GM12878 (cell line): ENCODE measurements around the gene SLC25A48. TPM values are rescaled to one million over a fixed set of nuclear protein-coding genes. Genes with fewer than 3 reads are reported as not detected.

Experiments used
- ATAC-seq: fragments of 200-7000 bp; cut with Tn5 transposase; 3 replicates; pipeline ENCODE4 v1.9.1; 2020; ENCODE audit warnings: mild to moderate bottlenecking, moderate library complexity
- BruUV-seq: library from RNA; stranded (reverse); fragments of 400-500 nt; replicated peaks from 2 replicates; lab custom pipeline; 2021; lab: Mats Ljungman, UMichigan
- CTCF ChIA-PET: fragments of 300-600 bp; sonication (Branson Sonifier 250); formaldehyde crosslinking; extraction: SDS; loops from one replicate; lab custom pipeline; 2021; ENCODE audit warnings: inconsistent platforms; lab: Yijun Ruan, JAX
- POLR2A ChIA-PET: fragments of 350-600 bp; formaldehyde crosslinking; extraction: SDS; loops from one replicate; lab custom pipeline; 2021; ENCODE audit warnings: inconsistent platforms; lab: Charles Lee
- RAD21 ChIA-PET: fragments of 300-600 bp; sonication (Branson Sonifier 250); formaldehyde crosslinking; loops from one replicate; lab custom pipeline; 2023; ENCODE audit warnings: antibody characterized with exemption; ENCODE audit not compliant: unreplicated experiment; lab: Charles Lee
- SMC1A ChIA-PET: fragments of 300-600 bp; sonication (Branson Sonifier 250); formaldehyde crosslinking; loops from one replicate; lab custom pipeline; 2023; ENCODE audit not compliant: unreplicated experiment, uncharacterized antibody; lab: Charles Lee
- DNase-seq: peaks from one replicate; pipeline ENCODE4 v3.0.0-alpha.2; 2011; ENCODE audit warnings: low read depth, low spot score
- FAIRE-seq: peaks from 3 replicates; lab custom pipeline; 2011; peaks lifted over from hg19 to GRCh38; lab: Jason Lieb, UNC
- H2AFZ ChIP-seq: 2 replicates; pipeline ENCODE4 v1.6.0; 2011; ENCODE audit warnings: low read depth, low read length, control low read depth; ENCODE audit not compliant: control insufficient read depth
- H3K27ac ChIP-seq: 2 replicates; pipeline ENCODE4 v1.5.1; 2011; ENCODE audit warnings: control low read depth; ENCODE audit not compliant: control insufficient read depth, insufficient read depth
- H3K27me3 ChIP-seq, 2 experiments: replicated peaks in 1 of 2; 2 replicates each; pipeline versions ENCODE4 v1.6.0 to v1.6.1; 2011; ENCODE audit warnings: low read length in 1 of 2; ENCODE audit not compliant: control insufficient read depth in 2 of 2, insufficient read depth in 2 of 2
- H3K36me3 ChIP-seq, 2 experiments: 2 replicates each; pipeline ENCODE4 v1.5.1; 2011; ENCODE audit warnings: low read length in 1 of 2; ENCODE audit not compliant: control insufficient read depth in 2 of 2, insufficient read depth in 2 of 2
- H3K4me1 ChIP-seq: 2 replicates; pipeline ENCODE4 v1.6.1; 2011; ENCODE audit warnings: mild to moderate bottlenecking, low read length, moderate library complexity, mixed read lengths; ENCODE audit not compliant: control insufficient read depth, insufficient read depth
- H3K4me2 ChIP-seq: 2 replicates; pipeline ENCODE4 v1.6.0; 2011; ENCODE audit warnings: control low read depth; ENCODE audit not compliant: control insufficient read depth, insufficient read depth
- H3K4me3 ChIP-seq: fragments of 200-600 bp; sonication (generic); 2 replicates; pipeline ENCODE4 v1.5.1; 2016
- H3K79me2 ChIP-seq: 2 replicates; pipeline ENCODE4 v1.6.0; 2011; ENCODE audit warnings: low read length; ENCODE audit not compliant: control insufficient read depth, insufficient read depth
- H3K9ac ChIP-seq: 2 replicates; pipeline ENCODE4 v1.8.0; 2011; ENCODE audit warnings: low read length, control low read depth, mixed read lengths; ENCODE audit not compliant: control insufficient read depth, insufficient read depth
- H3K9me3 ChIP-seq: replicated peaks from 3 replicates; pipeline ENCODE4 v1.5.1; 2011; ENCODE audit warnings: mild to moderate bottlenecking, low read length; ENCODE audit not compliant: control insufficient read depth, insufficient read depth
- H4K20me1 ChIP-seq: 2 replicates; pipeline ENCODE4 v1.6.0; 2011; ENCODE audit not compliant: control insufficient read depth, insufficient read depth
- BMI1 ChIP-seq: fragments of 450-650 bp; IDR thresholded peaks from 2 replicates; pipeline ENCODE4 v1.6.1; 2016; ENCODE audit warnings: mild to moderate bottlenecking, moderate library complexity, borderline replicate concordance
- CEBPB ChIP-seq, 2 experiments: fragments of 150-350 bp in 1 of 2; IDR thresholded peaks; 2 replicates each; pipeline ENCODE4 v1.6.1; 2012 to 2014; ENCODE audit warnings: low read depth in 2 of 2, low read length in 2 of 2, borderline replicate concordance in 1 of 2, inconsistent platforms in 1 of 2
- JUND ChIP-seq: IDR thresholded peaks from 2 replicates; pipeline ENCODE4 v1.6.1; 2012; ENCODE audit warnings: low read depth, mild to moderate bottlenecking, low read length, improper control_type of control experiment, moderate library complexity
- KLF5 ChIP-seq: fragments of 450-650 bp; IDR thresholded peaks from 2 replicates; pipeline ENCODE4 v1.6.1; 2014; ENCODE audit warnings: mild to moderate bottlenecking; ENCODE audit not compliant: partially characterized antibody
- MXI1 ChIP-seq: fragments of 150-350 bp; IDR thresholded peaks from 2 replicates; pipeline ENCODE4 v1.6.1; 2011; ENCODE audit warnings: low read depth, mild to moderate bottlenecking, inconsistent platforms, low read length, improper control_type of control experiment
- NRF1 ChIP-seq: conservative IDR thresholded peaks from 2 replicates; pipeline ENCODE4 v1.6.1; 2011; ENCODE audit warnings: mild to moderate bottlenecking, low read depth, low read length, improper control_type of control experiment
- RB1 ChIP-seq: fragments of 450-650 bp; formaldehyde crosslinking; IDR thresholded peaks from 2 replicates; pipeline ENCODE4 v1.6.1; 2017; ENCODE audit warnings: mild to moderate bottlenecking, borderline replicate concordance
- YBX1 ChIP-seq: fragments of 450-650 bp; IDR thresholded peaks from 2 replicates; pipeline ENCODE4 v1.6.1; 2016; ENCODE audit warnings: antibody characterized with exemption
- ZNF384 ChIP-seq: IDR thresholded peaks from 2 replicates; pipeline ENCODE4 v1.6.1; 2012; ENCODE audit warnings: low read depth, mild to moderate bottlenecking, low read length, improper control_type of control experiment, borderline replicate concordance
- WGBS: methylation state at CpG from one replicate; pipeline ENCODE4 v1.1.6; 2016; ENCODE audit warnings: low lambda C conversion rate; ENCODE audit not compliant: insufficient replicate concordance, insufficient coverage; ENCODE audit errors: missing lambda C conversion rate; 5-methylcytosine and 5-hydroxymethylcytosine counted together
- in situ Hi-C: fragments of 300-500 bp; cut with MboI; formaldehyde crosslinking; loops from 9 replicates; pipeline ENCODE4 v1.14.3; 2018; ENCODE audit warnings: mixed read lengths
- intact Hi-C: fragments of 100-400 bp; cut with micrococcal nuclease; formaldehyde crosslinking; loops from one replicate; pipeline ENCODE4 v1.14.2; 2022; ENCODE audit not compliant: unreplicated experiment
- polyA plus RNA-seq, 11 experiments: library from polyadenylated mRNA; depleted of rRNA in 4 of 11; unstranded in 6 of 11; stranded (reverse) in 5 of 11; fragments of >200 nt; fragmentation: Nextera tagmentation in 4 of 11; fragmentation: Illumina TruSeq in 1 of 11; extraction: Ambion mirVana in 4 of 11; extraction: Trizol in 1 of 11; gene quantifications; 1 replicate in 1 of 11; 2 replicates in 10 of 11; pipeline versions ENCODE4 v1.2.1 to v1.2.3, GENCODE V29; 2011 to 2016; ENCODE audit warnings: inconsistent platforms in 2 of 11, missing spikeins in 2 of 11, low read depth in 1 of 11
- total RNA-seq, 4 experiments: library from RNA; depleted of rRNA in 3 of 4; stranded (reverse); fragments of >200 nt in 3 of 4; fragmentation: Illumina TruSeq in 1 of 4; extraction: Trizol in 1 of 4; gene quantifications; 2 replicates each; pipeline versions ENCODE4 v1.2.1 to v1.2.3, GENCODE V29; 2013 to 2021
- TF ChIP-seq, protein P1 (sequence below): IDR thresholded peaks from 2 replicates; pipeline ENCODE4 v1.6.1; 2012; ENCODE audit warnings: low read depth, low read length, improper control_type of control experiment
- TF ChIP-seq, protein P2 (sequence below): IDR thresholded peaks from 2 replicates; pipeline ENCODE4 v1.6.1; 2012; ENCODE audit warnings: low read depth, low read length, improper control_type of control experiment
- TF ChIP-seq, protein P3 (sequence below): IDR thresholded peaks from 2 replicates; pipeline ENCODE4 v1.6.1; 2012; ENCODE audit warnings: low read length, inconsistent platforms

The SLC25A48 gene
- total and polyA plus RNA-seq, 10 of the 15 experiments (the other 5 are each of a cell fraction or from before 2014, with no cell fraction given) = 0.06 TPM; not detected in 9

DNA sequence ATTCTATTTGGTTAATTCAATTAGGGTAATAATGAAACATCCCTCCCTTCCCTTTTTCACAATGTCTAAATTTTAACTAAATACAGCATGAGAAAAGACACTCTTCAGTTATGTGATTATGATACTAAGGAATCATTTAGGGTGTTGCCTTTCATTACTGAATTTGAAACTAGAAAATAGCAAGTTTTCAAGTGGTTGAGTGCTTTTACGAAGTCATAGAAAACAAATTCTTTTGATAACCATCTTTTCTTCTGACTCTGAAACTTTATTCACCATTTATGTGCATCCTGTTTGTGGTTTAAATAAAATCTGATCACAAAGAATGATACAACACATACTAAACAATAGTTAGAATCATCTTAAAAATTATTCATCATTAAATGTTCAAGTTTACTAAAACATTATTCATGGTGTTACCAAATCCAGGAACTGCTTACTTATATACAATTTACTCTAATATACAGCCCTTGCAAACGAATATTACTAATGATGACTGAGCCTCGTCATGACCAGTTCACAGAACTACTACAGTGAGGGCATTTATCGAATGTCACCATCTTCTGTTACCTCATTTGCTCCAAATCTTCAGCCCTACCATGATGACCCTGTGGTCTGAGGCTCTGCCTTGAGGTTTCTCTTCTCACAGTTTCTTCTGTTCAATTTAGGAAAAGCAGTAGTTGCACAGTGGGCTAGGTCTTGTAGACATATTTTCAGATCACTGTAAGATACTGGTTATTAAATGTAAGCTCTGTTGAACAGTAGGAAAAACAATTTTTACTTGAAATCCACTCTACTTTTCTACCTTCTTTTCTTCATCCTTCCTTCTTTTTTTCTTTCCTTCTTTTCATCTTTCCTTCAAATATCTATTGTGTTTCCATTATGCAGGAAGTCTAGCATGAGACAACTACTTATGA lies 79.5 kb downstream of the SLC25A48 start:
- intact Hi-C loops (no loop called here), in situ Hi-C loops (no loop called here)
- ChIA-PET RAD21 (no interaction called here), POLR2A (no interaction called here), SMC1A (interaction anchor here (1.0 kb wide), 1 partner anchor 23 kb away, joined by 3 read pairs; no protein-coding TSS in a partner anchor), CTCF (no interaction called here)
- H3K9ac ChIP-seq = no peak overlapping the region
- WGBS = 0% methylated on average over 4 of the region's 4 CpGs
- H3K4me3 ChIP-seq = no peak overlapping the region
- H3K4me2 ChIP-seq = no peak overlapping the region
- H3K27ac ChIP-seq = no peak overlapping the region
- TF ChIP-seq BMI1 (peak; percentile 64; the same call in 1 of the 2 replicates), KLF5 (no peak)
- TF ChIP-seq, protein P1, sequence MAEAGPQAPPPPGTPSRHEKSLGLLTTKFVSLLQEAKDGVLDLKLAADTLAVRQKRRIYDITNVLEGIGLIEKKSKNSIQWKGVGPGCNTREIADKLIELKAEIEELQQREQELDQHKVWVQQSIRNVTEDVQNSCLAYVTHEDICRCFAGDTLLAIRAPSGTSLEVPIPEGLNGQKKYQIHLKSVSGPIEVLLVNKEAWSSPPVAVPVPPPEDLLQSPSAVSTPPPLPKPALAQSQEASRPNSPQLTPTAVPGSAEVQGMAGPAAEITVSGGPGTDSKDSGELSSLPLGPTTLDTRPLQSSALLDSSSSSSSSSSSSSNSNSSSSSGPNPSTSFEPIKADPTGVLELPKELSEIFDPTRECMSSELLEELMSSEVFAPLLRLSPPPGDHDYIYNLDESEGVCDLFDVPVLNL = no peak
- ATAC-seq (no peak), DNase-seq (no peak), FAIRE-seq (no peak)
- H3K4me1 ChIP-seq = no peaks in the 10 kb centered on the region
- H3K36me3 ChIP-seq = no peaks in the 10 kb centered on the region
- no peak overlapping the region for H2AFZ ChIP-seq
- no peaks in the 10 kb centered on the region for H3K9me3 ChIP-seq
- no peaks in the 10 kb centered on the region for H3K79me2 ChIP-seq
- no peaks in the 10 kb centered on the region for H4K20me1 ChIP-seq
- BruUV-seq = no TSS peak
- peaks cover 0 to 2% of the 10 kb centered on the region in 2 experiments; a peak in 3 of 4 replicates for H3K27me3 ChIP-seq

DNA sequence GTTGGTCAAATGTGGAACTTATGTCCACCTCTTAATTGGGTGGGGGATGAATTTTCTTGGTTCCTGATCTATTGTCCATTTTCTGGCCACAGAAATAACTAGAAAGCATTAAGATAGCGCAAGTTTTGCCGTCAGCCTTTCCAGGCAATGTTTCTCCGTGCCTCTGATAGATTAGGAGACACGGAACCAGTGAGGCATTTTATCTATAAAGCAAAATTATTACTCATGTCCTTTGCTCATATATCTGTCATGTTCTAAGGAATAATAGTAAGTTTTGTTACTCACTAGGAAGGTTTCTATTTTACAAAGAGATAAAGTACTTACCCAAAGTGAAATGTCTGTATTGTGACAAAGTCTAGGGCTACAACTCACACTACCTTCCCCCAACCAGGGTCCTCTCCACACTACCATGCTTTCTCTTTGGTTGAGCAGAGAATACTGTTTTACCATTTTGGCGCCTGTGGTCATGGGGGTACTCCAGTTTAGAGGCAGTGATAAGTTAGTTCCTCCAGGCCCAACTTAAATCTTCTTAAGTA lies 81.1 kb downstream of the SLC25A48 start:
- Histone ChIP-seq H3K36me3 (no peaks in the 10 kb centered on the region), H3K4me1 (no peaks in the 10 kb centered on the region), H3K27me3 (peaks cover 0 to 2% of the 10 kb centered on the region in 2 experiments; a peak in 2 of 4 replicates), H3K27ac (no peak overlapping the region), H3K9ac (no peak overlapping the region), H4K20me1 (no peaks in the 10 kb centered on the region), H3K4me3 (no peak overlapping the region), H2AFZ (no peak overlapping the region), H3K4me2 (no peak overlapping the region), H3K79me2 (no peaks in the 10 kb centered on the region), H3K9me3 (no peaks in the 10 kb centered on the region)
- WGBS = 26% methylated on average over 5 of the region's 5 CpGs
- ChIA-PET CTCF (no interaction called here), RAD21 (no interaction called here), POLR2A (no interaction called here), SMC1A (no interaction called here)
- FAIRE-seq = no peak
- no peak for DNase-seq
- no peak for ATAC-seq
- BruUV-seq = no TSS peak
- in situ Hi-C loops (no loop called here), intact Hi-C loops (no loop called here)
- TF ChIP-seq CEBPB (IDR thresholded peaks at IDR 0.05; ENCODE audit: borderline replicate concordance in 1 of 2, low read depth in 2 of 2, low read length in 2 of 2) (no peak), JUND (no peak), ZNF384 (no peak), YBX1 (no peak), MXI1 (no peak), RB1 (no peak), NRF1 (no peak)
- TF ChIP-seq, protein P2, sequence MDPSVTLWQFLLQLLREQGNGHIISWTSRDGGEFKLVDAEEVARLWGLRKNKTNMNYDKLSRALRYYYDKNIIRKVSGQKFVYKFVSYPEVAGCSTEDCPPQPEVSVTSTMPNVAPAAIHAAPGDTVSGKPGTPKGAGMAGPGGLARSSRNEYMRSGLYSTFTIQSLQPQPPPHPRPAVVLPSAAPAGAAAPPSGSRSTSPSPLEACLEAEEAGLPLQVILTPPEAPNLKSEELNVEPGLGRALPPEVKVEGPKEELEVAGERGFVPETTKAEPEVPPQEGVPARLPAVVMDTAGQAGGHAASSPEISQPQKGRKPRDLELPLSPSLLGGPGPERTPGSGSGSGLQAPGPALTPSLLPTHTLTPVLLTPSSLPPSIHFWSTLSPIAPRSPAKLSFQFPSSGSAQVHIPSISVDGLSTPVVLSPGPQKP = no peak
- TF ChIP-seq, protein P3, sequence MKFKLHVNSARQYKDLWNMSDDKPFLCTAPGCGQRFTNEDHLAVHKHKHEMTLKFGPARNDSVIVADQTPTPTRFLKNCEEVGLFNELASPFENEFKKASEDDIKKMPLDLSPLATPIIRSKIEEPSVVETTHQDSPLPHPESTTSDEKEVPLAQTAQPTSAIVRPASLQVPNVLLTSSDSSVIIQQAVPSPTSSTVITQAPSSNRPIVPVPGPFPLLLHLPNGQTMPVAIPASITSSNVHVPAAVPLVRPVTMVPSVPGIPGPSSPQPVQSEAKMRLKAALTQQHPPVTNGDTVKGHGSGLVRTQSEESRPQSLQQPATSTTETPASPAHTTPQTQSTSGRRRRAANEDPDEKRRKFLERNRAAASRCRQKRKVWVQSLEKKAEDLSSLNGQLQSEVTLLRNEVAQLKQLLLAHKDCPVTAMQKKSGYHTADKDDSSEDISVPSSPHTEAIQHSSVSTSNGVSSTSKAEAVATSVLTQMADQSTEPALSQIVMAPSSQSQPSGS = no peak
